ENCODE data around the gene ADPRH.

Gene ADPRH

GRCh38 chr3:119557877-119558269 is 21.4 kb upstream of the ADPRH start:
- Histone ChIP-seq H3K4me1 (ENCODE audit: insufficient read depth, low read length, poor library complexity, severe bottlenecking) (no peaks in the 10 kb centered on the region), H3K36me3 (ENCODE audit: insufficient read depth, low read length) (no peaks in the 10 kb centered on the region), H3K4me2 (ENCODE audit: low read depth, low read length, poor library complexity, severe bottlenecking) (no peak overlapping the region), H3K9me2 (replicated peaks; ENCODE audit: low read depth, low read length) (no peaks in the 10 kb centered on the region), H3F3A (ENCODE audit: low read depth) (no peaks in the 10 kb centered on the region), H4K20me1 (ENCODE audit: insufficient read depth, low read length, poor library complexity, severe bottlenecking) (no peaks in the 10 kb centered on the region), H2AFZ (ENCODE audit: low read length) (no peak overlapping the region), H3K9ac (ENCODE audit: low read depth, low read length, poor library complexity, severe bottlenecking) (no peak overlapping the region), H3K79me2 (ENCODE audit: insufficient read depth, low read length) (no peaks in the 10 kb centered on the region), H3K27me3 (ENCODE audit: insufficient read depth, low read length, poor library complexity, severe bottlenecking) (no peaks in the 10 kb centered on the region), H3K9me3 (ENCODE audit: insufficient read depth, low read depth, low read length) (no peaks in the 10 kb centered on the region), H3K4me3 (ENCODE audit: low read length, poor library complexity, severe bottlenecking) (no peak overlapping the region)
- TF ChIP-seq CTCF (conservative IDR thresholded peaks at IDR 0.05; ENCODE audit: low read length) (no peak), EZH2phosphoT487 (IDR thresholded peaks at IDR 0.05; ENCODE audit: borderline replicate concordance) (no peak)

GRCh38 chr3:119558626-119559317 is 20.5 kb upstream of the ADPRH start:
- Histone ChIP-seq H3K4me1 (ENCODE audit: insufficient read depth, low read length, poor library complexity, severe bottlenecking) (no peaks in the 10 kb centered on the region), H3K79me2 (ENCODE audit: insufficient read depth, low read length) (no peaks in the 10 kb centered on the region), H4K20me1 (ENCODE audit: insufficient read depth, low read length, poor library complexity, severe bottlenecking) (no peaks in the 10 kb centered on the region), H3K4me2 (ENCODE audit: low read depth, low read length, poor library complexity, severe bottlenecking) (no peak overlapping the region), H3K9me3 (ENCODE audit: insufficient read depth, low read depth, low read length) (no peaks in the 10 kb centered on the region), H3K9me2 (replicated peaks; ENCODE audit: low read depth, low read length) (no peaks in the 10 kb centered on the region), H3F3A (ENCODE audit: low read depth) (no peaks in the 10 kb centered on the region), H3K9ac (ENCODE audit: low read depth, low read length, poor library complexity, severe bottlenecking) (no peak overlapping the region), H3K27me3 (ENCODE audit: insufficient read depth, low read length, poor library complexity, severe bottlenecking) (no peaks in the 10 kb centered on the region), H2AFZ (ENCODE audit: low read length) (0 out of 2 replicates have a peak overlapping the region, but pooled peaks have one; percentile 44), H3K36me3 (ENCODE audit: insufficient read depth, low read length) (no peaks in the 10 kb centered on the region), H3K4me3 (ENCODE audit: low read length, poor library complexity, severe bottlenecking) (no peak overlapping the region)
- TF ChIP-seq CTCF (conservative IDR thresholded peaks at IDR 0.05; ENCODE audit: low read length) (no peak), EZH2phosphoT487 (IDR thresholded peaks at IDR 0.05; ENCODE audit: borderline replicate concordance) (no peak)

GRCh38 chr3:119559441-119559963 is 19.8 kb upstream of the ADPRH start, which contains the start of gene CD80:
CD80 (minus strand) TSS chr3:119559614; CDS start chr3:119557728, 1,886 bp downstream.
- H3K79me2 ChIP-seq (ENCODE audit: insufficient read depth, low read length) = no peaks in the 10 kb centered on the region
- no peak within 1 kb of the TSS for H3K9ac ChIP-seq (ENCODE audit: low read depth, low read length, poor library complexity, severe bottlenecking)
- H3K27me3 ChIP-seq (ENCODE audit: insufficient read depth, low read length, poor library complexity, severe bottlenecking) = no peaks in the 10 kb centered on the region
- H3K36me3 ChIP-seq (ENCODE audit: insufficient read depth, low read length) = no peaks in the 10 kb centered on the region
- H4K20me1 ChIP-seq (ENCODE audit: insufficient read depth, low read length, poor library complexity, severe bottlenecking) = no peaks in the 10 kb centered on the region
- no peaks in the 10 kb centered on the region for H3K4me1 ChIP-seq (ENCODE audit: insufficient read depth, low read length, poor library complexity, severe bottlenecking)
- H2AFZ ChIP-seq (ENCODE audit: low read length) = peak within 1 kb of the TSS; percentile 87
- TF ChIP-seq EZH2phosphoT487 (IDR thresholded peaks at IDR 0.05; ENCODE audit: borderline replicate concordance) (no peak), CTCF (conservative IDR thresholded peaks at IDR 0.05; ENCODE audit: low read length) (peak; percentile 61)
- H3F3A ChIP-seq (ENCODE audit: low read depth) = no peaks in the 10 kb centered on the region
- peak within 1 kb of the TSS; percentile 19 for H3K4me3 ChIP-seq (ENCODE audit: low read length, poor library complexity, severe bottlenecking)
- H3K4me2 ChIP-seq (ENCODE audit: low read depth, low read length, poor library complexity, severe bottlenecking) = peak within 1 kb of the TSS; percentile 40
- no peaks in the 10 kb centered on the region for H3K9me2 ChIP-seq (replicated peaks; ENCODE audit: low read depth, low read length)
- H3K9me3 ChIP-seq (ENCODE audit: insufficient read depth, low read depth, low read length) = no peaks in the 10 kb centered on the region

All from Loucy (cell line).